AG10803 (cell line): Measurements from ENCODE around the gene RPL21.
"Not testable (repeated sequence)": the region's sequence is repeated elsewhere in the genome, so short reads cannot be mapped to it uniquely, and the experiment has no call there.

Experiments used
- DNase-seq: peaks from one replicate; pipeline ENCODE4 v3.0.0; 2010; ENCODE audit warnings: low read depth
- H3K4me3 ChIP-seq: 2 replicates; pipeline ENCODE4 v1.5.1; 2011; ENCODE audit warnings: mild to moderate bottlenecking, low read length, control low read depth
- CTCF ChIP-seq: conservative IDR thresholded peaks from 2 replicates; pipeline ENCODE4 v1.5.1; 2011; ENCODE audit warnings: mild to moderate bottlenecking, low read length, control low read depth, inconsistent platforms

Gene RPL21

GRCh38 chr13:27251166-27252091 lies at the start of gene RPL21:
Gene RPL21, plus strand, starts transcription at chr13:27251558. Its CDS starts 2,219 bp downstream, at chr13:27253777.
- DNase-seq, result peak; percentile 98

DNA sequence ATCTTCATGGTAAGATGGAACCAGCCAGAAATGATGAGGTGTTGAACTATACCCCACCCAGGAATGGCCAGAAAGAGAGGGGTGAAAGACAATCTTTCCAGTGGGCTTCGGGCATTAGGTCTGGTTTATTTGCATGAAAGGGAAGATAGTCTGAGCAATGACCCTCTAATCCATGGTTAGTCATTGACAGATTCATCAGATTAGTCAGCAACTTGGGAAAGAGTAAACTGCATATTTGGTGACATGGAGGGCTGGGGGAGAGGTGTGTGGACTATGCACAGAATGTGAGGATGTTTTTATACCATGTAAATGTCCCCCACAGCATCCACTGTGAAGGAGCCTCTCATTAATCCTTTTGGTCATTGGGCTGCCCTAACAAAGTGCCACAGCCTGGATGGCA lies 49.7 kb upstream of the RPL21 start:
- no peak overlapping the region for H3K4me3 ChIP-seq
- no peak for DNase-seq
- TF ChIP-seq CTCF, result no peak

More at GRCh38 chr13:27251166-27252091, at the start of gene RPL21:
- H3K4me3 ChIP-seq, result peak within 1 kb of the TSS; percentile 91
- TF ChIP-seq CTCF, result no peak

DNA sequence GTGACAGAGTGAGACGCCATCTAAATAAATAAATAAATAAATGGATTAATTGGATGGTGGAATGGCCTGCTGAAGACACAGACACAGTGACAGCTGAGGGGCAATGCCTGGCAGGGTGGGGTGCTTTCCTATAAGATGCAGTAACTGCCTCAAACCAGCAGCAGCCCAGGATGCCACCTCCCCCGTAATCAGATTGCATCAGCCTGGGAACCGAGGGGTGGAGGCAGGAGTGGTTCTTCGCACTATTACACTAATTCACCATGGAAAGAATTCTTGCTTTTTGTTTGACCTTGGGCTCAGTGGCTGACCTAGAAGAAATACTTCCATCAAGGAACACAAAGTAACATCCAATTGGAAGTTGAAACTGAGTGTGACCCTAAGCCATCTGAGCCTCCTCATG lies 48.2 kb upstream of the RPL21 start:
- DNase-seq, result no peak
- no peak for TF ChIP-seq CTCF
- no peak overlapping the region for H3K4me3 ChIP-seq

- DNase-seq, result peak; percentile 12
- no peak overlapping the region for H3K4me3 ChIP-seq
- peak; percentile 23; the same call in 1 of the 2 replicates for TF ChIP-seq CTCF
Observed at GRCh38 chr13:27203854-27204253, 47.5 kb upstream of the RPL21 start.

GRCh38 chr13:27208514-27208913 lies 42.8 kb upstream of the RPL21 start:
- DNase-seq, result no peak
- H3K4me3 ChIP-seq, result no peak overlapping the region
- no peak for TF ChIP-seq CTCF

- H3K4me3 ChIP-seq, result no peak overlapping the region
- TF ChIP-seq CTCF, result no peak
- DNase-seq, result no peak
Observed at GRCh38 chr13:27211271-27211670, 40.1 kb upstream of the RPL21 start.

- DNase-seq, result peak; percentile 54
- TF ChIP-seq CTCF, result no peak
- no peak overlapping the region for H3K4me3 ChIP-seq
Observed at GRCh38 chr13:27211771-27212364, 39.5 kb upstream of the RPL21 start.

- not testable (repeated sequence) for DNase-seq, H3K4me3 ChIP-seq
Observed at GRCh38 chr13:27213386-27213785, 38.0 kb upstream of the RPL21 start.

DNA sequence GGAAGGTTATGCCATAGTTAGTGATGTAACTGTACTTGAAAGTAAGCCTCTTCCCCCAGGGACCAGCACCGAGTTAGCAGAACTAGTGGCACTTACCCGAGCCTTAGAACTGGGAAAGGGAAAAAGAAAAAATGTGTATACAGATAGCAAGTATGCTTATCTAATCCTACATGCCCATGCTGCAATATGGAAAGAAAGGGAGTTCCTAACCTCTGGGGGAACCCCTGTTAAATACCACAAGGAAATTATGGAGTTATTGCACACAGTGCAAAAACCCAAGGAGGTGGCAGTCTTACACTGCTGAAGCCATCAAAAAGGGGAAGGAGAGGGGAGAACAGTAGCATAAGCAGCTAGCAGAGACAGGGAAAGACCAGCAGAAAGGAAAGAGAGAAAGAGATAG lies 33.6 kb upstream of the RPL21 start:
- H3K4me3 ChIP-seq, DNase-seq: not testable (repeated sequence)

DNA sequence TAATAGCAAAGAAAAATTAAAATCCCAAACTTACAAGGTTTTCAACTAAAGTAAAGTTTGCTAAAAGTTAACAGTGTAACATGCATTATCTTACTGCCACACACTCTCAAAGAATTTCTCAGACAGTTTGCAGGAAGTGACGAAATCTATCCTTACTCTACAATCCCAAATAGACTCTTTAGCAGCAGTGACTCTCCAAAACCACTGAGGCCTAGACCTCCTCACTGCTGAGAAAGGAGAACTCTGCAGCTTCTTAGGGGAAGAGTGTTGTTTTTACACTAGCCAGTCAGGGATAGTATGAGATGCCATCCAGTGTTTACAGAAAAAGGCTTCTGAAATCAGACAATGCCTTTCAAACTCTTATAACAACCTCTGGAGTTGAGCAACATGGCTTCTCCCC lies 32.5 kb upstream of the RPL21 start:
- not testable (repeated sequence) for H3K4me3 ChIP-seq, DNase-seq
